Neural cell (in vitro differentiated cells): Measurements from ENCODE around the gene NCOA7.

ENCODE experiments used
- EZH2 ChIP-seq: fragments of 200-600, 300-800 bp; shearing (Covaris generic), sonication (generic); IDR thresholded peaks from 2 replicates; pipeline ENCODE4 v1.6.1; 2014; ENCODE audit warnings: antibody characterized with exemption, low read length, borderline replicate concordance, mild to moderate bottlenecking; ENCODE audit not compliant: insufficient read depth, poor library complexity, severe bottlenecking
- MXI1 ChIP-seq: fragments of 450-650 bp; conservative IDR thresholded peaks from 2 replicates; pipeline ENCODE4 v1.6.1; 2014; ENCODE audit warnings: antibody characterized with exemption, mild to moderate bottlenecking; ENCODE audit not compliant: poor library complexity, severe bottlenecking
- TF ChIP-seq, protein P1 (sequence below): fragments of 450-650 bp; IDR thresholded peaks from 2 replicates; pipeline ENCODE4 v1.5.1; 2014; ENCODE audit warnings: antibody characterized with exemption, mild to moderate bottlenecking, moderate library complexity; ENCODE audit not compliant: poor library complexity, severe bottlenecking

DNA sequence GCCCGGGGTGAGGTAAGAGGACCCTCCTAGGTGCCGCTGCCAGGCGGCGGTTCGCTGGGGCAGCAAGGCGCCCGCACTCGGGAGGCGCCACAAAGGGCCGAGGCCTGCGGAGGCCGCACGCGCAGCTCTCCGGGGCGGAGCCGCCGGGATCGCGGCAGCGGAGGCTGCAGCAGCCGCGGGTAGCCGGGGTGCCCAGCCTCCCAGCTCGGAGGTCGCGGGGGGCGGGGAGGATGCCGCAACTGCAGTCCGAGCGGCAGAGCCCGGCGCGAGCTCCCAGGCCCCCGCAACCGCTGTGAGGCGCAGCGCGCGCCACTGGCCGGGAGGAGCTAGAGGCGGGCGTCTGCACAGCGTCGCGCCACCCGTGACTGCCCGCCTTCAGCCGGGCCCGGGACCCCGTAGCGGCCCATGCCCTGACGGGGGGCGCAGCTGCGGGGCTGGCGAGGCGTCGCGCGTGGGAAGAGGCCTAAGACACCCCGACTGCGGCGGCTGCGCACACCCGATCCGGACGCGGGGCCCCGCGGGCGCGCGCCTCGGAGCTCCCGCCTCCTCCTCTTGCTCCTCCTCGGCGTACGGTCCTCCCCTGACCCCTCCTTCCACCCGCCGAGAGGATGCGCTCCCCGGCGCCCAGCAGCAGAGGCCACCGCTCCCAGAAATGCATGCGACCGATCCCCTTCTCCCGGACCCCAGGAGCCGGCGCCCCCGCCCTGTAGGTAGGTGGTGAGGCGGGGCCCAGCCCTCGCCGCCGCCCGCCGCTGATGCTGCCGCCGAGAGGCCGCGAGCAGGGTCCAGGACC, at the start of gene NCOA7:
- TF ChIP-seq, protein P1, sequence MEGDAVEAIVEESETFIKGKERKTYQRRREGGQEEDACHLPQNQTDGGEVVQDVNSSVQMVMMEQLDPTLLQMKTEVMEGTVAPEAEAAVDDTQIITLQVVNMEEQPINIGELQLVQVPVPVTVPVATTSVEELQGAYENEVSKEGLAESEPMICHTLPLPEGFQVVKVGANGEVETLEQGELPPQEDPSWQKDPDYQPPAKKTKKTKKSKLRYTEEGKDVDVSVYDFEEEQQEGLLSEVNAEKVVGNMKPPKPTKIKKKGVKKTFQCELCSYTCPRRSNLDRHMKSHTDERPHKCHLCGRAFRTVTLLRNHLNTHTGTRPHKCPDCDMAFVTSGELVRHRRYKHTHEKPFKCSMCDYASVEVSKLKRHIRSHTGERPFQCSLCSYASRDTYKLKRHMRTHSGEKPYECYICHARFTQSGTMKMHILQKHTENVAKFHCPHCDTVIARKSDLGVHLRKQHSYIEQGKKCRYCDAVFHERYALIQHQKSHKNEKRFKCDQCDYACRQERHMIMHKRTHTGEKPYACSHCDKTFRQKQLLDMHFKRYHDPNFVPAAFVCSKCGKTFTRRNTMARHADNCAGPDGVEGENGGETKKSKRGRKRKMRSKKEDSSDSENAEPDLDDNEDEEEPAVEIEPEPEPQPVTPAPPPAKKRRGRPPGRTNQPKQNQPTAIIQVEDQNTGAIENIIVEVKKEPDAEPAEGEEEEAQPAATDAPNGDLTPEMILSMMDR: peak; percentile 28
- TF ChIP-seq EZH2: no peak
- peak; percentile 57 for TF ChIP-seq MXI1
